HG03060 (cell line): Measurements from ENCODE around the gene TMEM63A.
"Not testable (repeated sequence)": the region's sequence is repeated elsewhere in the genome, so short reads cannot be mapped to it uniquely, and the experiment has no call there.

Experiments used
- ATAC-seq: cut with Tn5 transposase; IDR thresholded peaks from one replicate; pipeline ENCODE4 v1.9.1; 2021; ENCODE audit warnings: low read depth, moderate number of reproducible peaks; ENCODE audit not compliant: unreplicated experiment

The TMEM63A gene

DNA sequence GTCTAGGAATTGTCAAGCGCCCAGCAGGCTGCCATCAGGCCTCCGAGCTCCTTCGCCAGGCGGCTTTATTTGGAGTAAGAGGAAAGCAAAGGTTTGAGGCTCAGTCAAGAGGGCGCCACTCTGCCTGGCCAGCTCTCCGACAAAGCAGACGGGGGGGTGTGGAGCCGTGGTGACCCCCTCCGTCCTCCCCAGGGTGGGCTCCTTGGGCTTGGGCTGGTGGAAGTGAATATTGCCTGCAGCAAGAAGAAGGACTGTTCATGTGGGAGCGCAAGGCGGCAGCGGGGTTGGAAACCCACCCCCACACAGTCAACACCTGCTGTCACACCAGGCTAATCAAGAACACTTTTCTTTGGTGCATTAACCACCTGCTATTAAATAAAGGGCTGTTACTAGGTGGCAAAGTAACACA is 57.6 kb downstream of the TMEM63A start:
- no peak for ATAC-seq

DNA sequence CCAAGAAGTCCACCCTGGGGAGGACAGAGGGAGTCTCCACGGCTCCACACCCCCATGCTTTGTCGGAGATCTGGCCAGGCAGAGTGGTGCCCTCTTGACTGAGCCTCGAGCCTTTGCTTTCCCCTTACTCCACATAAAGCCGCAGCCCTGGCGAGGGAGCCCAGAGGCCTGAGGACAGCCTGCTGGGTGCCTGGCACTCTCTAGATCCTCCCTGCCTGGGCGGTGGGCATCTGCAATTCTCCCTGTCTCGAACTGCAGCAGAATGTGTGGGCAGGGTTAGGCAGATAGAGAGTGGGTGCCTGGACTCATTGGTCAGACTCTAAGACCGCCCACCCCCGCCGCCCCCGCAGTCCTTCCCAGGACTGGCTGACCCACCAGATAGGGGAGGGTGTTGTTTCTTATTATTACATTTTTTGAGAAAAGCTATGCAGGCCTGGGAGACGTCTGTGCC is 58.3 kb downstream of the TMEM63A start:
- no peak for ATAC-seq

DNA sequence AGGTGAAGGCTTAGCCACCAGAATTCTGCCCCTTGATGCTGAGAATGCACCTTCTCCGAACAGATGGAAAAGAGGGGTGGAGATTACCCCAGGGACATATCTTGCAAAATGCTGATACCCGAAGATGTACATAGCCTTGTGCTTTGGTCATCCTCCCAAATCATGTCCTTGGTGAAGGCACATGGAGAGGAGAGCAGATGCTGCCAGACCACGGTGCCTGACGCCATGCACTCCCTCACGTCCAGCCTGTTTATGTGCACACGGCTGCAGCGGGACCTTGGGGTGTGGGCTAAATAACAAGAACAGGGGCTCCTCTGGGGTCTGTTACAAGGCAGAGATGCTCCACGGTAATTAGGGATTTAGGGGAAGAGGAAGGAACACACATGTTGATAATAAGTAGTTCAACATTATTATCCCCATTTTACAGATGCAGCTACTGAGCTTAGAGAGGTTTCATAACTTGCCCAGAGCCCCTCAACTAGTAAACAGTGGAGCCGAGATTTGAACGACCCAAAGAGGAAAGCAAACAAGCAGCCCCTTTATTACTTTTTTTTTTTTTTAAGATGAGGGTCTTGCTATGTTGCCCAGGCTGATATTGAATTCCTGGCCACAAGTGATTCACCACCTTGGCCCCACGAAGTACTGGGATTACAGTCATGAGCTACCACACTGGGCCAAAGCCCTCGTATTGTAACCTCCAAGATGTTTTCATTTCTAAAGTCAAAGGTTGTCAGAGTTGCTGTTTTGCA is 59.4 kb downstream of the TMEM63A start:
- ATAC-seq: no peak

DNA sequence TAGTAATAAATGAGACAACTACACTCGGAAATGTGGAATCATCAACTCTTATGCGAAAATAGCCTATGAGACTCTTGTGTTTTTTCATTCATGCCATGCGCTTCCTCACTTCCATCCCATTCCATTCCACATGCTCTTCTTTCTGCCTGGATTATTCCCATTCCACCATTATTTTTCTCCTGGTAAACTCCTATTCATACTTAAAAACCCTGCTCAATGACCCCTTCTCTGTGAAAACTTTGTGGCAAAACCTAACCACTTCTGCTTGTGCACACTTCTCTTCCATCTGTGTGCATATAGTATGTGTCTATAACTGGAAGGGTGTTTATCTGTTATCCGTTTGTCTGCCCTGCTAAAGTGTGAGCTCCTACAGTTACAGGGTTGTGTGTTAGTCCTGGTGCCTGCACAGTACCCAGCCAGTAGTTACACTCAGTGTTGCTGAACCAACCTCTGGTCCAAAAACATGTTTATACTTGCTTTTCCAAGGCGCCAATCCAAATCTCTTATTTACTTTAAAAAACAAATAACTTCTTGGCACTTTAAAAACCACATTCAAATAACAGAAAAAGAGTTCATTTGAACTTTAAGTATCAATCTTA is 61.6 kb downstream of the TMEM63A start:
- ATAC-seq: no peak

DNA sequence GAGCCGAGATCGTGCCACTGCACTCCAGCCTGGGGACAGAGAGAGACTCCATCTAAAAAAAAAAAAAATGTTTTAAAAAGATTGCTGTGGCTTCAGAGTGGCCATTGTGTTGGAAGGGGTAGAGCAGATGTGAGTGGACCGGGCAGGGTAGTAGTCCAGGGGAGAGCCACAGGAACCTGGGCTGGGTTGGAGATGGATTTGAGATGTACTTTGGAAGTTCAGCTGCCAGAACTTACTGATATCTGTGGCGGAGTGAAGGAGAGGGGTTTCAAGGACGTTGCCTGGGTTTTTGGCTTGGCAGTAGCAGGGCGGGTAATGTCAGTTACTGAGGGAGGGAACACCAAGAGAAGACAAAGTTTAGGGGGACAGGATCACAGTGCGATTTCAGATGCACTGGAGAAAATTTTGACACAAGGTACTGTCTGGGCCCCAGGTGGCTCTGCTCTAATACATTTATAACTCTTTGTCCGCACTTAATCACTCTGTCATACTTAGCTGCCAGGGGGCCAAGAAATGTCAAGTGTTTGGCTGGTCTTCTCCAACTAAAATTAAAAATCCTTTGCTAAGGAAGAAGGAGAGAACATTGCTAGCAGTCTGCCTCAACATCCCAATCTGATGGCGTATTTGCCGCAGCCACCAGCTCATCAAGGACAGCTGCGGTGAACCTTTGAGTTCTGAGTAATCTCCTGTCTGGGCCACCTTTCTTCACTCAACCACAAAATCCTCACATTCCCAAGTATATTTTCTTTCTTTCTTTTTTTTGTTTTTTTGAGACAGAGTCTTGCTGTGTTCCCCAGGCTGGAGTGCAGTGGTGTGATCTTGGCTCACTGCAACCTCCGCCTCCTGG is 62.6 kb downstream of the TMEM63A start:
- no peak for ATAC-seq

DNA sequence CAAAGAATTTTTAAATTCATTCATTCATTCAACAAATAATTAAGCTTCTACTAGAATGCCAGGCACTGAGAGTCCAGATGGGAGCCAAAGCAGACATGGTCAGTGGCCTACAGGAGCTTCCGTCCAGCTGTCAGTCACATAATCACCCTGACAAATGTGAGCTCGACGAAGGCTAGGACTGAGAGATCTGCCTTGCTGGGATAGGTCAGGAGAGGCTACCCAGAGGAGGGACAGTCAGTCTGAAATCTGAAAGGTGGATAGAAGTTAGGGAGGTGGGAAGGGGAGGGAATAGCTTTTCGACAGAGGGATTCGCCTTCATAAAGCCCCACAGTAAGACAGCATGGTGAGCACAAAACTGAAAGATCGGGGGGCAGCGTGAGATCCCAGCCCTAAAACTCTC is 64.0 kb downstream of the TMEM63A start:
- no peak for ATAC-seq

DNA sequence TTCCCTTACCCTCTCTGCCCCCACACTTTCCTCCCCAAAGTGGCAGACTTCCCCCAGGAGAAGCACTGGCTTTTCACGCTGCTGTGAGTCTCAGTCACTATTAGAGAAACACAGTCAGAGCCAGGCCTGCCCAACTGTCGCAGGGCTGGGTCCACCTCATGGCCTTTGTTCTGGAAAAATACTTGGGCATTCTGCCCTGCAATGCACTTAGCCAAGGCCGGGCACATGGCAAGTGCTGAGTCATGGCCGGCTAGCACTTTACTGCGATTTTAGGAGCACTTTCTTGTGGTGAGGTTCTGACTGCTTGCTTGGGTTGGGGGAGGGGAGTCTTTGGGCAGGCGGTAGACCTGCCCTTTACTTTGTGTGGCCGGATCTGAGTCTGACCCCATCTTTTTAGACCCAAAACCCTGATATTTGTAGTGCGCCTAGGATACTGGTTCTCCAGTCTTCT is 64.5 kb downstream of the TMEM63A start:
- ATAC-seq: no peak

DNA sequence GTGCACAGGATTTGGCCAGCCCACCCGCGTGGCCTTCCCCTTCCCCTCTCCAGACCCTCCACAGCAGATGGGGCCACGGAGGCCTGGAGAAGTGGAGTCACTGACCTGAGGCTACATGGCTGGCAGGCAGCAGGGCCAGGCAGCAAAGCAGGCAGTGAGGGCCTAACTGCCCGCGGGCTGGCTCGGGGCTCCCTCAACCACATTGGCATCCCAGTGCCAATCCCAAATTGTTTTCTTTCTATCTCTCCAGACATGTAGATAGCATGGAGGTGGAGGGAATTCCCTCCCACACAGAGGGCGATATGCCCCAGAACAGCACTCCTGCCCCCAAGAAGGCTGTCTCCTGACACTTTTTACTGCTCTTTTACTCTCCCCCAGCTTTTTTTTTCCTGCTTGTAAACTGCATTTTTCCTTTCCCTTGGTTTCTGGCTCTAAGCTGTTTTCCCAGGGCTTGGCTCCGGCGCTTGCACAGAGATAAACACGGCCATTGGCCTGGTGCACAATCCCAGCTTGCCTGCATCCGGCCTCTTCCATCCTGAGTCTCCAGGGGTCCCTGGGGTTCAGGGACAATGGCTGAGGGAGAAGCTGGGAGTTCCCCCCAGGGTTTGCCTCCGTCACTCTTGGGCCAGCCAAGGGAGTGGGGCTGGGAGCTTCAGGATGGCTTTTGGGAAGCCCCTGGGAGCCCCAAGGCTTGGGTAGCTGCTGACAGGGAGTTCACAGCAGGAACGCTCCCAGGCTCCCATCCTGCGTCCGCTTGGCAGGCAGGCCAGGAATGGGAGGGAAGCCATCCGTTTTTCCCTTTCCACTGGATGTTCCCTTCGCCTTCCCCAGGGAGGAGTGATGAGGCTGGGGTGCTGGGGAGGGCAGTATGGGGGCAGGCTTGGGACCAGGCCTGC is 65.3 kb downstream of the TMEM63A start:
- no peak for ATAC-seq

DNA sequence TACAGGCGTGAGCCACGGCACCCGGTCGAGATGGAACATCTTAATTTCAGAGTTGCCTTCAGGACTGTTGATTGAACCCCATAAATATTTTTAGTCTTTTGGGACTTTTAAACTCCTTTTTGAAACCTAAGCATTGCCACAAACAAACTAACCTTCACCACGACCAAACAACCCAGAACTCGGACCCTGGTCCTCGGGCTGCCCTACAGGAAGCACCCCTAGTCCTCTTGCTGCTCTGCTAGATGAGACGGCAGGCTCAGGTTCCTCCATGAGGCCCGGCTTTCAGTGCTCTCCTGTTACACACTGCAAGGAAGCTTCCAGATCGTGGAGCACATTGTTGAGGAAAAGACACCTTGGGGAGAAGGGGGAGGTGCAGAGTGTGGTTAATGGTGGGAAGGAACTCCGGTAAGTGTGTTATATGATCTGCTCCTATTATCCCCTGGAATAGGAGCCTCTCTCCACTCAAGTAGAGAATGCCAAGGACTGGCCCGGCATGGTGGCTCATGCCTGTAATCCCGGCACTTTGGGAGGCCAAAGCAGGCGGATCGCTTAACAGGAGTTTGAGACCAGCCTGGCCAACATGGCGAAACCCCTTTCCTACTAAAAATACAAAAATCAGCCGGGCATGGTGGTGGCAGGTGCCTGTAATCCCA is 66.5 kb downstream of the TMEM63A start:
- ATAC-seq: no peak

DNA sequence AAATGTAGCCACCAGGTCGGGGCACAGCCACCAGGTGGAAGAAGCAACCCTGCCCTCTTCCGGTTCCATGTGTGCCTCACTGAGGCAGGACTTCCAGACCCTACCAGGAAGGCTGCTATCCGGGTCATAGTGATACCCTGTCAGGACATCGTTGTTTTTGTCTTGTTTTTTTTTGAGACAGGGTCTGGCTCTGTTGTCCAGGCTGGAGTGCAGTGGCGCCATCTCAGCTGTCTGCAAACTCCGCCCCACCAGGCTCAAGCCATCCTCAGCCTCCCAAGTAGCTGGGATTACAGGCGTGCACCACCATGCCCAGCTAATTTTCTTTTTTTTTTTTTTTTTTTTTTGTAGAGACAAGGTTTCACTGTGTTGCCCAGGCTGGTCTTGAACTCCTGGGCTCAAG is 67.1 kb downstream of the TMEM63A start:
- ATAC-seq: not testable (repeated sequence)

DNA sequence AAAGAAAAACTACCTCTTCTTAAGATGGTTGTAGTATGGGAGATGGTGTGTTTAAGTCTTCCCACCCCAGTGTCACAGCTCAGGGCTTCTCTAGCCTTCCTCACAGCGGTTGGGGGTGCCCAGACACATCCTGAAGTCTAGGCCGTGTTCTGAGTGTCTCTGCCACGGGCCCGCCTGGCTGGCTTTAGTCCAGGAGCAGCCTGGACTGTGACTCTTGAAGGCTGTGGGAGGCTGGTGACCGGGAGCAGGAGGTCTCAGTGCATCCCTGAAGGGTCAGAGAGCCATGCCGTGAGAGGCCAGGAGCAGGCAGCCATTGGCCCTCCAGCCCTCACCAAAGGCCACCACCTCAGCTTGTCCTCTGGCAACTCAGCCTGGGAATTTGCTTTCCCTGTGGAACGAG is 67.8 kb downstream of the TMEM63A start:
- no peak for ATAC-seq

DNA sequence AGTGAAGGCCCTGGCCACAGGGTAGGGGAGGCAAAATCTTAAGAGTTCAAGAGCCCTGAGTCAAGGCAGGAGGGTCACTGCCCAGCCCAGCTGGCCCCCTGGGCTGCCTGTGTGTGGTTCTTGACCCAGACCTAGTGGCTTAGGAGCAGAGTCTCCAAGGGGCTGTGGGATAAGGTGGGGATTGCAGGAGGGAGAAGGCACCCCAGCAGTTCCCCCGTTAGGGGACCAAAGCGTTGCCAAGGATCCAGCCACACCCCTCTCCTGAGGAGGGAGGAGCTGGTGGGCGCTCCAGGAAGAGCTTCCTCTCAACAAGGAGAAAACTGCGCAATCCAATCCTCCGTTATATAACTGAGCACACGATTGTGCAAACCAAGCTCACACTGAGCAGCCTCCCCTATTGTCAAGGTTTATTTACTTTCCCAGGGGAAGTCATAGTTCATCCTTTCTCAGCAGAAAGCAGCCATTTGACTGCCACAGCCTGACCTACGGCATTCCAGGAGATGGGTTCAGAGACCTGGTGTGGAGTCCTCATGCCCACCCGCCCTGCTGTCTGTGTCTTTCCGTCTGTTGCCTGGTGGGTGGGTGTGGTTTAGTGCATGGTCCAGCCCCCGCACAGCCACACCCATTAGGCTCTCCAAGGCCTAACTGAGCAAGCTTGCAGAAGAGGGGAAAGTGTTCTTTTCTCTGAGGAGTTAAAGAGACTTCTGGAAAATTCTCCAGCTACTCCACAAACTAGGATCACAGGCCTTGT is 68.8 kb downstream of the TMEM63A start:
- no peak for ATAC-seq

DNA sequence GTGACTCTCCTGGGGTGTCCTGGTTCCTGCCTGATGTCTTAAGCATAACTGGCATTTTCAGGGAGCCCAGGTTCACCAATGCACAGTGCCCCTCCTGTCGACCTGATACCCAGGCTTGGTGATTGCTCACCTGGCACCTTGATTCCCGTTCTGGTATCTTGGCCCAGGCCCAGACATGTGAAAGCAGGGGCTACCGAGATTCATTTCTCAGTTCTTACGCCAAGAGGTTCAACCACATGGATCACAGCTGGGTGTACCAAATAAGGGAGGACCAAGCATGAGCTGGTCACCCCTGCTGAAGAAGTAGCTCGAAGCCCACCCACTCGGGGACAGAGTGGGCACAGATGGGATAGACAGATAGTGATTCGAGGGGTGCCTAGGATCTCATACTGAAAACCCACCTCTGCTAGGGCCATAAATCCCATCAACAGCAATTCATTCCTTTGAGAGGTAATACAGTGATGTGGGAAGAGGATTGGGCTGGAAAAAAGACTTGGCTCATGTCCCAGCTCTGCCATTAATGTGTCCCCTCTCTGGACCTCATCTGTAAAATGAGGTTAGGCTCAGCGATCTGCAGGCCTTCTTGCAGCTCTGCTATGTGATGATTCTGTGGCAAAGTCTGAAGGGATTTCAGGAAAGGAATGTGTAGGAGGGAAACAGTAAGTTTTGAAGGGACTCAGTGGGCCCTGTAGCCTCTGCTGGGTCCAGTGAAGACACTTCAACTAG is 69.5 kb downstream of the TMEM63A start:
- no peak for ATAC-seq

DNA sequence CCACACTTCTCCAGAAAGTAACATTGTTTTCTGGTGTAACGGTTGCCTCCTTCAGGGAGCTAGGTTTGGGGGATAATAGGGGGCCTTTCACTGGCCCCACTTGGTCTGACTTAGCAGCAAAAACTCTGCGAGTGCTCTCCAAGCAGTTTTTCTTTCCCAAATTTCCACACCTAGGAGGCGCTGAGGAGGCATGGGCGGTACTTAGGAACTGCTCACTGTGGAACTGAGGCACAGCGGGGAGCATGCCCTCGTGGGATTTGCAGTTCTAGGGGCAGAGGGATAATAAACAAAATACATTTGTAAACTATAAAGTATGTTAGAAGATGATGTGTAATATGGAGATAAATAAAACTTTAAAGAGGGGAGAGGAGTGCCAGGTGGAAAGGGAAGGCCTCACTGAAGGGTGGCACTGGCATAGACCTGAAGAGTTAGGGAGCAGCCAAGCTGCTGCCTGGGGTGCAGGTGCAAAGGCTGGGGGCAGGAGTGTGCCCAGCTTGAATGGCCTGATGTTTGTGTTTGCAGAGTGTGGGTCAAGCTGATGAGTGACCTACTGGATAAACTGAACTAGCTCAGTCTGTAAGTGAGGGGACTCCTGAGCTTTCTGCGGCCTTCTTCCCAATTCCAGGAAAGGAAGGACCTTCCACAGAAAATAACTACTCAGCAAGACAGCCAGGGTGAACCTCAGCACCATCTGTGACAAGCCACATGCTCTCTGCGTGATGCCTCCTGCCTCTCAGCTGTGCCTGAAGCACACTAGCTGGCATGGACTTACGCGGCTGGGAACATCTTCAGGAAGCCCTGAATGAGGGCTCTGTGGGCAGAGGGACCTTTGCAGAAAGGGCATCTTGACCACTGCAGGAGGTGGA is 70.3 kb downstream of the TMEM63A start:
- ATAC-seq: no peak

DNA sequence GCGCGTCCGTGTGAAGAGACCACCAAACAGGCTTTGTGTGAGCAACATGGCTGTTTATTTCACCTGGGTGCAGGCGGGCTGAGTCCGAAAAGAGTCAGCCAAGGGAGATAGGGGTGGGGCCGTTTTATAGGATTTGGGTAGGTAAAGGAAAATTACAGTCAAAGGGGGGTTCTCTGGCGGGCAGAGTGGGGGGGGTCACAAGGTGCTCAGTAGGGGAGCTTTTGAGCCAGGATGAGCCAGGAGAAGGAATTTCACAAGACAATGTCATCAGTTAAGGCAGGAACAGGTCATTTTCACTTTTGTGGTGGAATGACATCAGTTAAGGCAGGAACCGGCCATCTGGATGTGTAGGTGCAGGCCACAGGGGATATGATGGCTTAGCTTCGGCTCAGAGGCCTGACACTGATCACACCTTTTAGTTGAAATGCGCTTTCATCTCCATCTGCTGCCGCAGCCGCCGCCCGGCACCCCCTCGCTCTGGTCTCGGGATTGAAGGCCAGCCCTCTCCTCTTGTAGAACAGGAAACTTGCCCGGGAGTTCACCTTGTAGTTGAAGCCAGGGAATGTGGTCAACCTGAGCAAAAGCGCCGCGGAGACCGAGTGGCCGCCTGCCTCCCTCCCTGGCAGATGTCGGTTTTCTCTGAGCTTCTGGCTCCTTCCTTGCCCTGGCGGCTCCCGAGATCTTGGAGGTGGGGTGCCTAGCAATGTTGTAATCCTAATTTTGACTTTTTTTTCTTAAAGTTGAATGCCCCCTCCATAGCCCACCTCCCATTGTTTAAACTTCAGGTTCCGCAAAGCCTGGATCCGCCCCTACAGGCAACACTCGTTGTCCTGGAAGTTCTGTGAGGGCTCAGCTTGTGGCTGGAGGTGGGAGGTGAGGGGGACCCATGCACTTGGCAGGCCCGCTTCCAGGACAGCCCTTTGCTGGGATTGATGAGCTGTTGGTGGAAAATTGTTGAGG is 71.3 kb downstream of the TMEM63A start:
- ATAC-seq: not testable (repeated sequence)

DNA sequence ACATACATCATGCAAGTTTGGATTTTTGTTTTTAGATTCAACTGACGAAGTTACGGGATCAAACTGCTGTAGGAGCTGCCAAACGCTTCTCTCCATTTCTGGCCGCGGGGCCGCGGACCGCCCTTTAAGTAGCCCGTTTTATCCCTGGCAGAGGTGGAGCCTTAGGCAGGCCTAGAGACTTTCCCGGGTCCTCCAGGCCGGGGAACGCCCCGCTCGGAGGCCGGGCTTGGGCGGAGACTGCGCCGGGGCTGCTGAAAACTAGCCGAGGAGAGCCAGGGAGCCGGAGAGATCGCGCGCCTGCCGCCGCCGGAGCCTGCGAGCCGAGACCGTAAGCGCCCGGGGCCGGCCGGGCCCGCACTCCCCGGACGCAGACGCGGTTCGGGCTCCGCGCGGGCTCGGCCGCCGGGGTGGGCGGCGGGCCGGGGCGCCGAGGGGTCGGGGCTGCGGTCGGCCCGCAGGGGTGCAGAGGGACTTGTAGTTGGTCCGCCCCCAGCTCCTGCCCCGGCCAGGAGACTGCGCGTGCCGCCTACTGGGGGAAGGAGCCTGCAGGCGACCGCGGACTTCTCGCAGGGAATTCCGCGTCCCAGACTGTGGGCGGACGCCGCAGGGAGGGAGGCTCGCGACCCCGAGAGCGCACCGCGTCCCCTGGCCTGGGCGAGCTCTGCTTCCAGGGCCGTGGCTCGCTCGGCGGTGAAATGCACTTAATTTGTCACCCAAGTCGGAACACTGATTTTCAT is 72.2 kb downstream of the TMEM63A start, which contains the start of gene EPHX1:
Gene EPHX1, plus strand, starts transcription at position 283 of the 737 bp plus-strand sequence. CDS start 18,606 bp downstream, outside the sequence.
- ATAC-seq: peak; percentile 84
